GM12891 (cell line): ENCODE results near the gene NOTCH1. TPM values are rescaled to one million over a fixed set of nuclear protein-coding genes. Genes with fewer than 3 reads are reported as not detected.
A peak's percentile ranks its signal among the peaks of the same experiment; 100 is the strongest.

Experiments
- DNase-seq: peaks from one replicate; pipeline ENCODE4 v3.0.0; 2011; ENCODE audit warnings: low spot score; ENCODE audit not compliant: insufficient read length
- FAIRE-seq: peaks from 2 replicates; lab custom pipeline; 2011; peaks lifted over from hg19 to GRCh38; lab: Jason Lieb, UNC
- PAX5 ChIP-seq: IDR thresholded peaks from 2 replicates; pipeline ENCODE4 v1.6.1; 2011; ENCODE audit warnings: low read length, moderate library complexity, mild to moderate bottlenecking; ENCODE audit not compliant: insufficient read depth, severe bottlenecking
- POLR2A ChIP-seq: IDR thresholded peaks from 2 replicates; pipeline ENCODE4 v1.6.1; 2011; ENCODE audit warnings: low read depth, low read length, control low read depth
- POLR2AphosphoS5 ChIP-seq: IDR thresholded peaks from 2 replicates; pipeline ENCODE4 v1.6.1; 2011; ENCODE audit warnings: low read depth, low read length, control low read depth
- POU2F2 ChIP-seq: IDR thresholded peaks from 2 replicates; pipeline ENCODE4 v1.6.1; 2011; ENCODE audit warnings: low read depth, mild to moderate bottlenecking, control low read depth, low read length, moderate library complexity
- SPI1 ChIP-seq: IDR thresholded peaks from 2 replicates; pipeline ENCODE4 v1.6.1; 2011; ENCODE audit warnings: low read depth, low read length, control low read depth
- TAF1 ChIP-seq: IDR thresholded peaks from 2 replicates; pipeline ENCODE4 v1.6.1; 2011; ENCODE audit warnings: low read depth, low read length, control low read depth
- polyA plus RNA-seq: library from polyadenylated mRNA; unstranded; fragments of >200 nt; gene quantifications from one replicate; pipeline ENCODE4 v1.2.1, GENCODE V29; 2012; ENCODE audit warnings: low read depth, missing spikeins, inconsistent platforms; ENCODE audit not compliant: missing spikeins

NOTCH1 gene
- polyA plus RNA-seq = 7.0 TPM

DNA sequence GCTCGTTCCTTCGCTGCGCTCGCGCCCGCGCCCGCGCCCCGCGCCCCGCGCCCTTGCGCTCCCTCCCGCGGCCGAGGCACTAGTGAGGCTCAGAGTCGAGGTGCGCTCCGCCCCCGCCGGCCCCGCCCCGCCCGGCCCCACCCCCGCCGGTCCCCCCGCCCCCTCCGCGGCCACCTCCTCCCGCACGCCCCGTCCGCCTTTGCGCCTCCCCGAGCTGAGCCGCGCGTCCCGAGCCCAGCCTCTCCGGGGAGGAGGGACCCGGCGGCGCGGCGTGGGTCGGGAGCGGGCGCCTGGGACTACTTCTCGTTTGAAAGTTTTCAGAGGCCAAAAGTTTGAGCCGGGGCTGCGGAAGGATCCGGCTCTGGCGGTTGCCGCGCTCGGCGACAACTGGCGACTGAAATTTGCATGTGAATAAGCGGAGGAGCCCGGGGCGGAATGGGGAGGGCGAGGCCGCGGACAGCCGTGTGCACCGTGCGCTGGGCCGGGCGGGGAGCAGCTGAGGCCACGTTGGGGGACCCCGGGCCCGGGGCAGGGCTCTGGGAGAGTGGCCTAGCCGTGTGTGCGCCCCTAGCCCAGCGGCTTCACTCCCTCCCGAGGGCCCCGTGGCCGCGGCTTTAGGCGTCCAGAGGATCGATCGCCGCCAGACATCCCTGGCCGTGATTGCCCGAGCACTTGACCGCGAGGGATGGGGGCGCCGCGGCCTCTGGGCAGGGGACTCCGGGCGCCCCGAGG, at the start of gene NOTCH1:
Gene NOTCH1, minus strand, starts transcription at position 84 of the 732 bp plus-strand sequence. CDS start 262 bp downstream, outside the sequence.
- peak; percentile 91 for FAIRE-seq
- TF ChIP-seq TAF1 (no peak; the same call in 1 of the 2 replicates), POU2F2 (peak; percentile 97), POLR2A (peak; percentile 30; the same call in 1 of the 2 replicates)
- DNase-seq = peak; percentile 95

GRCh38 chr9:136594492-136594891, 48.6 kb upstream of the NOTCH1 start:
- no peak for TF ChIP-seq SPI1
- no peak for TF ChIP-seq POU2F2
- TF ChIP-seq POLR2A = no peak
- no peak for TF ChIP-seq POLR2AphosphoS5
- TF ChIP-seq TAF1 = no peak
- TF ChIP-seq PAX5 = no peak
- DNase-seq (no peak), FAIRE-seq (no peak)

DNA sequence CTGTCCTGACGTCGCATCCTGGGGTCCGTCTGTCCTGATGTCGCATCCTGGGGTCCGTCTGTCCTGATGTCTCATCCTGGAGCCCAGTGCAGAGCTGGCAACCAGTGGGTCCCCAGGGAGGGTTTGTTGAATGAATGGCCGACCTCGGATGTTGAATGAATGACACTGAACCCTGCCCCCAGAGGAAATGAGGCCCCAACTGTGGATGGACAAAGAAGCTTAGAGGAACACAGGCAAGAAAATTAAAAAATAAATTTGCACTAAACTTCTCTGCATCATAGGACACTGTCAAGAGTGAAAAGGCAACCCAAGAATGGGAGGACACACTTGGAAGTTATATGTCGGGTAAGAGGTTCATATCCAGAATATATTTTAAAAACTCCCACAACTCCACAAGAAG, 47.7 kb upstream of the NOTCH1 start:
- DNase-seq (no peak), FAIRE-seq (no peak)
- TF ChIP-seq SPI1 (no peak), TAF1 (no peak), POLR2A (no peak), PAX5 (no peak), POLR2AphosphoS5 (no peak), POU2F2 (no peak)

DNA sequence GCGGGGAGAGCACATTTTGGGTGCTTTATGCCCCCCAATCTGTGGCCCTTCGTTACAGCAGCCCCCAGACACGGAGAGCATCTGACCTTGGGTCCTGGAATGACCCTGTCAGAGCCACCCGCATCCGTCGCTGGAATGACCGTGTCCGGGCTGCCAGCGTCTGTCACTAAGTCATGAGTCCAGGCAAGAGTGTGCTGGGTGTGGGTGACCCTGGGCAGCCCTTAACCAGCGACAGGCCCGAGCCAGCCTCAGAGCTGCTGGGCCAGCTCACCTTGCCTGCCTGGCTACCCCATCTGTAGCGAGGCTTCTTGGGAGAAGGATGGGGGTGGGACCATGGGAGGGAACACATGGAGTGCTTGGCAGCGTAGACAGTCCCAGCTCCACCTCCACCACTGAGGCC, 46.8 kb upstream of the NOTCH1 start:
- TF ChIP-seq SPI1 (no peak), TAF1 (no peak), POLR2AphosphoS5 (no peak), POU2F2 (no peak), POLR2A (no peak), PAX5 (no peak)
- FAIRE-seq = no peak
- no peak for DNase-seq

- FAIRE-seq (no peak), DNase-seq (no peak)
- no peak for TF ChIP-seq POU2F2
- no peak for TF ChIP-seq TAF1
- no peak for TF ChIP-seq POLR2A
- TF ChIP-seq POLR2AphosphoS5 = no peak
- TF ChIP-seq PAX5 = no peak
Observed at GRCh38 chr9:136590821-136591752, 45.2 kb upstream of the NOTCH1 start.

DNA sequence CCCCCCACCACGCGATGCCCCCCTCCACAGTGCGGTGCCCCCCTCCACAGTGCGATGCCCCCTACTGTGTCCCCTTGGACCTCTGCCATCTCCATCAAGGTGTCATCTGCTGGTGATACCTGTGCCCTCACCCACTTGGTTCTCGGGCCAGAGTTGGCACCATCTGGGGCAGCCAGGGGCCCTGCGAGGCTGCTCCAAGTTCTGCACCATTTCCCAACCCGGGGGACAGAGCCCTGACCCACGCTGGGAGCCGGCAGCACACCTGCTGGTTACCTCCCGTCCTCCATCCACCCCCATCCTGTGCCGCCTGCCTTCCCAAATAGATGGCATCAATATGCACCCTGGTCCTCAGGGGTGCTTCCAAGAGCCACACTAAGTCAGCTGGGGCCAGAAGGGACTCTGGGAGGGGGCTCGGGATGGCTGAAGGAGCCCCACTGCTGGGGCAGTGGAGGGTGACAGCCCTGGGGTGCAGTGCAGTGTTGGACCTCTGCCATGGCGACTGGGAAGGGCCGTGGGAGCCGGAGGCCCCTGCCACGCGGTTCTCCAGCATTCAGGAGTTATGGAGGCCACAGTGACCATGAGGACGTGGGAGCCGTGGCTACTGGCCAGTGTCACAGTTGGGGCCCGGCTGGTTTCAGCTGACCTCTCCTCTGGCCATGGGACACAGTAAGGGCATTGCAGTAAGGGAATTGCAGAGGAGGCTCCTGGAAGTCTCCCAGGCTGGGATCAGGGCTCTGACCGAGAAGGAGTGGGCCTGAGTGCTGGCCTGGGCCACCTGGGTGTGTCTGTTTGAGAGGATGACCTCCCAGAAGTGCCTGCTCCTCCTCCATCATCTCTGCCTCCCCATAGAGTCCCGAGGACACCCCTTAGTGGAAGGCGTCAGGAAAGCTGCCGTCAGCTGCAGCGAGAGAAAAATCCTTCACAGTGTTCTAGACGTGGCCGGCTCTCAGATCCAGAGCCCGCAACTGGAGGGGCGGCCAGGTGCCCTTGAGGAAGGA, 44.2 kb upstream of the NOTCH1 start:
- FAIRE-seq (no peak), DNase-seq (no peak)
- no peak for TF ChIP-seq TAF1
- TF ChIP-seq PAX5 = no peak
- no peak for TF ChIP-seq POU2F2
- no peak for TF ChIP-seq SPI1
- TF ChIP-seq POLR2A = no peak
- TF ChIP-seq POLR2AphosphoS5 = no peak

- TF ChIP-seq POU2F2 (no peak), TAF1 (no peak), POLR2AphosphoS5 (no peak)
- DNase-seq (no peak), FAIRE-seq (peak; percentile 48)
Observed at GRCh38 chr9:136588663-136589464, 43.0 kb upstream of the NOTCH1 start.

DNA sequence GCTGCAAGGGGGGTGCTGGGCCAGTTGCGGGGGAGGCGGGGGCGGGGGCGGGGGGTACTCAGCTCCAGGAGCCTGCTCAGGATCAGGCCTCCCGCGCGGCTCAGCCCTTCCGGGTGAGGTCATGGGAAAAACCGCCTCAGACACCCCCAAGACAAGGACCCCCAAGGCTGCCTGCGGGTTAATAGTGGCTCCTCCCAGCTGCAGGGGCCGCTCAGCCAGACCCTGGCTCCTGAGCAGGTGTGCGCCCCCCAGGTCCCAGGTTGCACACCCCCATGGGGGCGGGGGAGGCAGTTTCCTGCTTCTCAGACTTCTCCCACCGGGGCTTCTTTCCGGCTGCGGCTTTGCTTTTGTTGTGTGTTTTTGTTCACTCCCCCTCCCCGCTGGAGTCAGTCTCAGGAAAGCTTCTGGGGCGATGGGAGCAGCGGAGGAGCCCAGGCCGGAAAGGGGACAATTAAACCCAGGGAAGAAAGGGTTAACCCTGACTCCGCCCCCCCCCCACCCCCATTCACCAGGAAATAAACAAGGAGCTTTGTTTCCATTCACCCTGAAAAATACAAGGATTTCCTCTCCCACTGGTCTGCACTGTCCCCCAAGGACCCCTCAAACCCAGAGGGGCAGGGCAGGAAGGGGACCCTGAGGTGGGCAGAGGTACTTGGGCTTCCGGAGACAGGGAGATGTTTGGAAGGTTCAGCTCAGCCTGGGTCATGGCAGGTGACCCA, 42.3 kb upstream of the NOTCH1 start:
- FAIRE-seq (peak; percentile 80), DNase-seq (no peak)
- no peak for TF ChIP-seq TAF1
- TF ChIP-seq SPI1 = no peak
- TF ChIP-seq POLR2A = no peak
- no peak for TF ChIP-seq POLR2AphosphoS5
- no peak for TF ChIP-seq POU2F2
